Right hindlimb (tissue), 1 donor: Measurements from ENCODE around the gene ARFGEF3.
"Not testable (repeated sequence)": the region's sequence is repeated elsewhere in the genome, so short reads cannot be mapped to it uniquely, and the experiment has no call there.

ENCODE experiments used
- DNase-seq: peaks from one replicate; pipeline ENCODE4 v3.0.0-alpha.2; 2018

ARFGEF3 gene

GRCh38 chr6:138275976-138276375, 114.2 kb downstream of the ARFGEF3 start:
- no peak for DNase-seq

GRCh38 chr6:138277835-138278234, 116.1 kb downstream of the ARFGEF3 start:
- DNase-seq: no peak

GRCh38 chr6:138278326-138278725, 116.6 kb downstream of the ARFGEF3 start:
- DNase-seq: peak; percentile 35

- DNase-seq: no peak
Measured at GRCh38 chr6:138285800-138286199, 124.1 kb downstream of the ARFGEF3 start.

- no peak for DNase-seq
Measured at GRCh38 chr6:138286698-138287097, 125.0 kb downstream of the ARFGEF3 start.

GRCh38 chr6:138287144-138287955, 125.6 kb downstream of the ARFGEF3 start:
- no peak for DNase-seq

- DNase-seq: not testable (repeated sequence)
Measured at GRCh38 chr6:138288428-138289085, 126.8 kb downstream of the ARFGEF3 start.

GRCh38 chr6:138289739-138290138, 128.0 kb downstream of the ARFGEF3 start:
- DNase-seq: no peak

GRCh38 chr6:138290423-138290962, 128.8 kb downstream of the ARFGEF3 start:
- no peak for DNase-seq

- DNase-seq: no peak
Measured at GRCh38 chr6:138291036-138291848, 129.5 kb downstream of the ARFGEF3 start.

- no peak for DNase-seq
Measured at GRCh38 chr6:138291849-138292181, 130.1 kb downstream of the ARFGEF3 start.

GRCh38 chr6:138292482-138292881, 130.7 kb downstream of the ARFGEF3 start:
- no peak for DNase-seq

GRCh38 chr6:138293428-138294395, 132.0 kb downstream of the ARFGEF3 start:
- DNase-seq: no peak

GRCh38 chr6:138296381-138296780, 134.6 kb downstream of the ARFGEF3 start:
- DNase-seq: no peak

- DNase-seq: no peak
Measured at GRCh38 chr6:138296786-138297185, 135.0 kb downstream of the ARFGEF3 start.

GRCh38 chr6:138297761-138298298, 136.1 kb downstream of the ARFGEF3 start:
- no peak for DNase-seq

- DNase-seq: no peak
Measured at GRCh38 chr6:138300469-138300868, 138.7 kb downstream of the ARFGEF3 start.

- no peak for DNase-seq
Measured at GRCh38 chr6:138302554-138302953, 140.8 kb downstream of the ARFGEF3 start.

- no peak for DNase-seq
Measured at GRCh38 chr6:138307352-138307751, 145.6 kb downstream of the ARFGEF3 start.

GRCh38 chr6:138307816-138308730, 146.3 kb downstream of the ARFGEF3 start:
- no peak for DNase-seq

- no peak for DNase-seq
Measured at GRCh38 chr6:138308731-138309110, 147.0 kb downstream of the ARFGEF3 start.
